Stomach (tissue), 9 donors: ENCODE measurements around the gene XRCC2. TPM values are rescaled to one million over a fixed set of nuclear protein-coding genes. Genes with fewer than 3 reads are reported as not detected.
"Not testable (repeated sequence)": the region's sequence is repeated elsewhere in the genome, so short reads cannot be mapped to it uniquely, and the experiment has no call there.

Experiments
- DNase-seq, 2 donors: peaks; one replicate each; pipeline versions ENCODE4 v3.0.0 to v3.0.0-alpha.2; 2013 to 2019
- H3K27ac ChIP-seq, 5 donors: fragments of 200-600 bp in 4 of 5; sonication (generic) in 4 of 5; one replicate each; pipeline ENCODE4 v1.5.1; 2013 to 2019; ENCODE audit warnings: mild to moderate bottlenecking in 1 of 5, moderate library complexity in 1 of 5
- H3K27me3 ChIP-seq, 3 donors: fragments of 200-600 bp; sonication (generic); one replicate each; pipeline ENCODE4 v1.5.1; 2017 to 2019; ENCODE audit warnings: mixed run types in 1 of 3
- H3K36me3 ChIP-seq, 4 donors: fragments of 200-600 bp; sonication (generic); 1 replicate in 3 of 4; 2 replicates in 1 of 4; pipeline ENCODE4 v1.5.1; 2016 to 2019
- H3K4me1 ChIP-seq, 4 donors: fragments of 200-600 bp; sonication (generic); one replicate each; pipeline ENCODE4 v1.5.1; 2016 to 2019
- H3K4me3 ChIP-seq, 4 donors: fragments of 200-600 bp; sonication (generic) in 3 of 4; one replicate each; pipeline ENCODE4 v1.5.1; 2016 to 2019; ENCODE audit warnings: mild to moderate bottlenecking in 1 of 4
- H3K9me3 ChIP-seq, 4 donors: fragments of 200-600 bp; sonication (generic); one replicate each; pipeline ENCODE4 v1.5.1; 2016 to 2019
- EP300 ChIP-seq: sonication (generic); formaldehyde crosslinking; IDR thresholded peaks from one replicate; pipeline ENCODE4 v1.6.1; 2017; ENCODE audit warnings: antibody characterized with exemption
- POLR2A ChIP-seq, 4 donors: fragments of 450-650 bp; IDR thresholded peaks; one replicate each; pipeline ENCODE4 v1.6.1; 2016; ENCODE audit warnings: antibody characterized with exemption in 4 of 4, control low read depth in 2 of 4, mild to moderate bottlenecking in 1 of 4, moderate library complexity in 1 of 4
- POLR2AphosphoS5 ChIP-seq, 3 donors: sonication (generic); formaldehyde crosslinking; IDR thresholded peaks; one replicate each; pipeline ENCODE4 v1.6.1; 2016; ENCODE audit warnings: antibody characterized with exemption in 3 of 3
- WGBS, 5 donors: extraction: QIAGEN DNeasy Blood & Tissue Kit in 3 of 5; methylation state at CpG; one replicate each; pipeline versions ENCODE4 v1.1.5 to v1.1.7; 2013 to 2018; 5-methylcytosine and 5-hydroxymethylcytosine counted together
- intact Hi-C: fragments of 100-400 bp; cut with DNase I; formaldehyde crosslinking; loops from one replicate; pipeline ENCODE4 v1.15.1; 2023; ENCODE audit warnings: low total_unique reads
- polyA plus RNA-seq, 3 donors: library from polyadenylated mRNA; stranded (reverse); fragments of 200-250 nt; gene quantifications; one replicate each; pipeline ENCODE4 v1.2.3, GENCODE V29; 2013
- total RNA-seq, 5 donors: library from RNA; depleted of rRNA; stranded (reverse); fragments of >200 nt; gene quantifications; one replicate each; pipeline versions ENCODE4 v1.1.0 to v1.2.3, GENCODE V29; 2014 to 2016
- TF ChIP-seq, protein P1 (sequence below), 7 experiments: fragments of 450-650 bp in 4 of 7; fragments of 200-600 bp in 3 of 7; sonication (generic) in 3 of 7; IDR thresholded peaks; one replicate each; pipeline ENCODE4 v1.5.1; 2016 to 2019; ENCODE audit warnings: antibody characterized with exemption in 7 of 7, control low read depth in 2 of 7, mild to moderate bottlenecking in 1 of 7
- donor health status: healthy with polysubstance abuse.
- donor health status: Bipolar disorder and iron deficiency.
- donor health status: healthy.

Gene XRCC2
- total and polyA plus RNA-seq, 8 donors: 0.46 to 10.1 (median 0.78) TPM

DNA sequence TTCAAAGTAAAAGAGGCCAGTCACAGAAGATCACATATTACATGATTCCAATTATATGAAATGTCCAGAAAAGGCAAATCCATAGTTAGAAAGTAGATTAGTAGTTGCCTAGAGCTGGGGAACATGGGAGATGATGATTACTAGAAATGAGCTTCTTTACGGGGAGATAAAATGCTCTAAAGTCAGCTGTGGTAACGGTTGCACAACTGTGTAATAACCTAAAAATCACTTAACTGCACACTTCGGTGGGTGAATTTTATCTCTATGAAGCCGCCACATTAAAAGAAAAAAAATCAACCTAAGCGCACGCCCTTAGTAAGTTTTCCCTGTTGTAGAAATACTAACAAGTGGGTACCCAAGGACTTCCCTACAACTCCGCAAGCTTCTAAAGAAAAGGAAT lies 15.9 kb downstream of the XRCC2 start:
- DNase-seq: no peak
- intact Hi-C loops: no loop called here
- no peak for TF ChIP-seq POLR2A (IDR thresholded peaks at IDR 0.05)
- no peak for TF ChIP-seq POLR2AphosphoS5 (IDR thresholded peaks at IDR 0.05)
- TF ChIP-seq EP300: no peak
- TF ChIP-seq, protein P1, sequence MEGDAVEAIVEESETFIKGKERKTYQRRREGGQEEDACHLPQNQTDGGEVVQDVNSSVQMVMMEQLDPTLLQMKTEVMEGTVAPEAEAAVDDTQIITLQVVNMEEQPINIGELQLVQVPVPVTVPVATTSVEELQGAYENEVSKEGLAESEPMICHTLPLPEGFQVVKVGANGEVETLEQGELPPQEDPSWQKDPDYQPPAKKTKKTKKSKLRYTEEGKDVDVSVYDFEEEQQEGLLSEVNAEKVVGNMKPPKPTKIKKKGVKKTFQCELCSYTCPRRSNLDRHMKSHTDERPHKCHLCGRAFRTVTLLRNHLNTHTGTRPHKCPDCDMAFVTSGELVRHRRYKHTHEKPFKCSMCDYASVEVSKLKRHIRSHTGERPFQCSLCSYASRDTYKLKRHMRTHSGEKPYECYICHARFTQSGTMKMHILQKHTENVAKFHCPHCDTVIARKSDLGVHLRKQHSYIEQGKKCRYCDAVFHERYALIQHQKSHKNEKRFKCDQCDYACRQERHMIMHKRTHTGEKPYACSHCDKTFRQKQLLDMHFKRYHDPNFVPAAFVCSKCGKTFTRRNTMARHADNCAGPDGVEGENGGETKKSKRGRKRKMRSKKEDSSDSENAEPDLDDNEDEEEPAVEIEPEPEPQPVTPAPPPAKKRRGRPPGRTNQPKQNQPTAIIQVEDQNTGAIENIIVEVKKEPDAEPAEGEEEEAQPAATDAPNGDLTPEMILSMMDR (IDR thresholded peaks at IDR 0.05): no peak
- WGBS, 5 donors: 93 to 96% (median 96%) methylated on average over 7 of the region's 7 CpGs
- Histone ChIP-seq H3K4me1 (peaks cover 0 to 12% (median 5%) of the 10 kb centered on the region in 4 donors), H3K27ac (no peak overlapping the region), H3K9me3 (no peaks in the 10 kb centered on the region), H3K27me3 (no peaks in the 10 kb centered on the region), H3K4me3 (no peak overlapping the region), H3K36me3 (no peaks in the 10 kb centered on the region)

DNA sequence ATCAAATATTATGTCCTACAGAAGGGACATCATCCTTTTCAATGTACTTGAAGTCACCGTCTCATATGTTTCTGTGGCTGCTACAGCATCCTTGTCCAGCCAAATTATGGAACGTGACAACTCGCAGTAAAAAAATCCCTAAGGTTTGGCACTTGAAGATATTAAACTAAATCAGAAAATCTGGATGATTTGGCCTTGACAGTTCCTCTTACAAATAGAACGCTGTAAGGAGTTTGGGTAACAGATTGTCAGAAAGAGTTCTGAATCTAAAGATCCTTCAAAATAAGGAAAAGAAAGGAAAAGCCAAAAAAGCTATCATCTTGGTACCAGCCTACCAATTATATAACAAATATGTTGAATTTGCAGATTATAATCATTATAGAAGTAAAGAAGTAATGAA lies 21.0 kb downstream of the XRCC2 start:
- no peaks in the 10 kb centered on the region for H3K9me3 ChIP-seq
- intact Hi-C loops: no loop called here
- no peaks in the 10 kb centered on the region for H3K27me3 ChIP-seq
- no peak overlapping the region for H3K27ac ChIP-seq
- TF ChIP-seq POLR2A (IDR thresholded peaks at IDR 0.05): no peak
- TF ChIP-seq EP300: no peak
- TF ChIP-seq, protein P1 (IDR thresholded peaks at IDR 0.05): no peak
- TF ChIP-seq POLR2AphosphoS5 (IDR thresholded peaks at IDR 0.05): no peak
- no peaks in the 10 kb centered on the region for H3K36me3 ChIP-seq
- H3K4me1 ChIP-seq: no peaks in the 10 kb centered on the region
- 94 to 99% (median 95%) methylated on average over 4 of the region's 4 CpGs for WGBS, 5 donors
- no peak for DNase-seq
- no peak overlapping the region for H3K4me3 ChIP-seq

GRCh38 chr7:152649220-152649619 lies 26.7 kb downstream of the XRCC2 start:
- H3K27me3 ChIP-seq: no peaks in the 10 kb centered on the region
- WGBS, 5 donors: 66 to 82% (median 80%) methylated on average over 2 of the region's 2 CpGs
- no peaks in the 10 kb centered on the region for H3K9me3 ChIP-seq
- intact Hi-C loops: no loop called here
- H3K27ac ChIP-seq: no peak overlapping the region
- H3K36me3 ChIP-seq: no peaks in the 10 kb centered on the region
- TF ChIP-seq POLR2A (IDR thresholded peaks at IDR 0.05) (no peak), EP300 (no peak), POLR2AphosphoS5 (IDR thresholded peaks at IDR 0.05) (no peak)
- TF ChIP-seq, protein P1 (IDR thresholded peaks at IDR 0.05): no peak
- no peaks in the 10 kb centered on the region for H3K4me1 ChIP-seq
- H3K4me3 ChIP-seq: no peak overlapping the region
- no peak for DNase-seq

DNA sequence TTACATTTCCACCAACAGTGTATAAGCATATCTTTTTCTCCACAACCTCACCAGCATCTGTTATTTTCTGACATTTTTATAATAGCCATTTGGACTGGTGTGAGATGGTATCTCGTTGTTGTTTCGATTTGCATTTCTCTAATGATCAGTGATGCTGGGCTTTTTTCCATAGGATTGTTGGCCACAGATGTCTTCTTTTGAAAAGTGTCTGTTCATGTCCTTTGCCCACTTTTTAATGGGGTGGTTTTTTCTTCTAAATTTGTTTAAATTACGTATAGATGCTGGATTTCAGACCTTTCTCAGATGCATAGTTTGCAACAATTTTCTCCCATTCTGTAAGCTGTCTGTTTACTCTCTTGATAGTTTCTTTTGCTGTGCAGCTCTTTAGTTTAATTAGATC lies 28.9 kb downstream of the XRCC2 start:
- WGBS, 5 donors: 92 to 100% (median 97%) methylated on average over 3 of the region's 3 CpGs
- Histone ChIP-seq H3K36me3 (no peaks in the 10 kb centered on the region), H3K27me3 (no peaks in the 10 kb centered on the region), H3K9me3 (no peaks in the 10 kb centered on the region), H3K4me3 (no peak overlapping the region), H3K27ac (no peak overlapping the region), H3K4me1 (no peaks in the 10 kb centered on the region)
- TF ChIP-seq POLR2A (IDR thresholded peaks at IDR 0.05) (no peak), EP300 (no peak), POLR2AphosphoS5 (IDR thresholded peaks at IDR 0.05) (no peak)
- TF ChIP-seq, protein P1 (IDR thresholded peaks at IDR 0.05): no peak
- intact Hi-C loops: no loop called here
- no peak for DNase-seq

GRCh38 chr7:152646579-152646978 lies 29.4 kb downstream of the XRCC2 start:
- H3K36me3 ChIP-seq, H3K4me3 ChIP-seq, H3K27me3 ChIP-seq, intact Hi-C loops, DNase-seq, H3K27ac ChIP-seq, H3K9me3 ChIP-seq, H3K4me1 ChIP-seq: not testable (repeated sequence)
- WGBS, 5 donors: 94 to 99% (median 98%) methylated on average over 11 of the region's 11 CpGs
